Measurements from ENCODE around the gene SCFD2.

Gene SCFD2

GRCh38 chr4:52869196-52869595 lies 496.7 kb downstream of the SCFD2 start:
- DNase-seq, result no peak

- DNase-seq, result no peak
Observed at GRCh38 chr4:52868133-52868532, 497.7 kb downstream of the SCFD2 start.

DNA sequence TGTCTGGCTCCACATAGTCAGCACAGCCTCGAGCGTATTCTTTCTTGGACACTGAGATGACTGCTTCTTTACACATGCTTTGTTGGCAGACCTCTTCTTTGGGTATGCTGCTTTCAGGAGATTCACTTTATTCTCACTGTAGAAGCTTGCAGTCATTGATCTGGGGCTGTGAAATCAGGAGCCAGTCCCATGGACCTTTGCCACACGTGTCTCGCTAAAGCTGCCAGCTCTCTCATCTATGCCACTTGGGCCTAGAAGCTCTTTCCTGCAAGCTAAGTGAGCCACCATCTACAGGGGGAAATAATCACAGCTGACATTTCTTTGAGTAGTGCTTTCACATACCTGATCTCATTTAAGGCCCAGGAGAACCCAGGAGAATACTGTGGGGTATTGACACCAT lies 498.7 kb downstream of the SCFD2 start:
- no peak for DNase-seq

- DNase-seq, result no peak
Observed at GRCh38 chr4:52866734-52867133, 499.1 kb downstream of the SCFD2 start.

DNA sequence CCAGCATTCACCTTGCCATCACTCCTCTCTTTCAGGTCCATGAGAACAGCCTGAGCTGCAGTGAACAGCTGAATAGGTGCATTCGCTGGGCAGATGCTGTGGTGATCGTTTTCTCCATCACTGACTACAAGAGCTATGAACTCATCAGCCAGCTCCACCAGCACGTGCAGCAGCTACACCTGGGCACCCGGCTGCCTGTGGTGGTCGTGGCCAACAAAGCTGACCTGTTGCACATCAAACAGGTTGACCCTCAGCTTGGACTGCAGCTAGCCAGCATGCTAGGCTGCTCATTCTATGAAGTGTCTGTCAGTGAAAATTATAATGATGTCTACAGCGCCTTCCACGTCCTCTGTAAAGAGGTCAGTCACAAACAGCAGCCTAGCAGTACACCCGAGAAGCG lies 500.6 kb downstream of the SCFD2 start:
- no peak for DNase-seq

DNA sequence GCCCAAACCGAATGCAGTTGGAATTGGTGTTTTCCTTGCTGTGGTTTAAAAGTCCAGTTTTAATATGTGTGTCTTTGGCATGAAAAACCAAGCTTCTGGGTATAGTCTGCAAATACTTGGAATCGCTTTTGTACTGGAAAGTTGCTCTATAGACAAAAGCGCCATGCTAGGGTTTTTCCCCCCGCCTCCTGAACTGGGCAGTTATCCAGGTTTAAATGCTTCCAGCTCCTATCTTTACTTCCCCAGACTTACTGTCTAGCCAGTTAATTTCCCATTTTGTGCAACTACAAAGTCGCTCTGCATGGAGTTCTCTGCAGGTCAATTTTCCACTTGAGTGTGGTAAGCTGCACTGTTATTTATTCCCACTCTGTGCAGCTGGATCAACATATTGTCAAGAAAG lies 501.1 kb downstream of the SCFD2 start:
- DNase-seq, result no peak

DNA sequence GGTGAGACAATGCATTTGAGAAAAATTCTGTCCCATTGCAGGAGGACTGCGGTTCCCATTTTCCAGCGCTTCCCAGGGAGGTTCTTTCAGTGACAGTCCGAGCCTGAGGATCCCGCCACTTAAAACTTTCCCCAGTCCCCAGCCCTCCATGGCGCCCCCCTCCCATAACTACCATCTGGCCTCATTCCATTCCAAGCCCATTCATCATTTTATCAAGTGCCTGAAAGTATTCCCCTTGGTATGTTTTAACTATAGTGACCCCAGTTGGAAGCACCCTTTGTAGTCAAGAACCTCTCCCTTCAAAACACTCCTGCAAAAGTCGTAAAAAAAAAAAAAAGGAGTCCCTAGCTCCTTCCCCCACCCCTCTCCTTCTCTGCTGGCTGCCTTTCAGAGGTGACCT lies 502.5 kb downstream of the SCFD2 start:
- DNase-seq, result no peak

- DNase-seq, result no peak
Observed at GRCh38 chr4:52862639-52863161, 503.2 kb downstream of the SCFD2 start.

- peak; percentile 84 for DNase-seq
Observed at GRCh38 chr4:52861879-52862616, 503.8 kb downstream of the SCFD2 start, which contains the start of gene RASL11B. TSS of gene RASL11B (plus strand) at chr4:52862317. CDS start at chr4:52862508, 191 bp downstream.

GRCh38 chr4:52861171-52861823 lies 504.6 kb downstream of the SCFD2 start:
- DNase-seq, result no peak

- no peak for DNase-seq
Observed at GRCh38 chr4:52860361-52860760, 505.5 kb downstream of the SCFD2 start.

- no peak for DNase-seq
Observed at GRCh38 chr4:52856801-52857200, 509.1 kb downstream of the SCFD2 start.

DNA sequence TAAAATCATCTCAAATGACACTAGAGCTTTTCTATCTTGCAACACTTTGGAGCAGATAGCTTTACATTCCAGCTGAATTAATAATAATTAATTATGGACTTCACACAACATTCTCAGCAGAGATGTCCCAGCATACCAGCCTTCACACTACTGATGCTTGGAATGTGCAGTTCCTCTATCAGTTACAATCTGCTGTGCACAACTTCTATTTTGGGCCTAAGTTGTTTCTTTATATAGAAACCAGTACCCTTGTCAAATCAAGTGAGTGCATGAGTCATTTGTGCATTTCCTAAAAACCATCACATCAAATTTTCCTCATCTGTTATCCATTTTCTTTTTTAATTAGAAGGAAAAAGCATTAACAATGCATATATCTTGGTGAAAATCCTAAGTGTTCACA lies 512.5 kb downstream of the SCFD2 start:
- DNase-seq, result no peak

DNA sequence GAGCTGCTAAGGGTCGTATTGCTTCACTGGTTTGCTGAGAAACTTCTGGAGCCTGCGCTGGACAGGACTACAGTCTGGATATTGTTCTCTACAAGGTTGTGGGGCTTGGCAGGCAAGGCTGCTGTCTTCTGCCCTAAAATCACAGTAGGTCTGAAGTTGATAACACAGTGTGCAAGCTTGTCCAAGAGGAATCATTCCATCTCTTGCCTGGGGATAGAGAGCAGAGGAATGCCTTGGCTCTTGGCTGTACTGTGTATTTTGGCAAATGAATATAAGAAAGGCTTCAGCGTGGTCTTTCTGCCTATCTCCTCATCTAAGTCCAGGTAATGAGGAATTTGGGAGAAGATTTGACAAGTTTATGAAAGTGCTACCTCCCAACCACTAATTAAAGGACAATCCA lies 513.1 kb downstream of the SCFD2 start:
- no peak for DNase-seq

DNA sequence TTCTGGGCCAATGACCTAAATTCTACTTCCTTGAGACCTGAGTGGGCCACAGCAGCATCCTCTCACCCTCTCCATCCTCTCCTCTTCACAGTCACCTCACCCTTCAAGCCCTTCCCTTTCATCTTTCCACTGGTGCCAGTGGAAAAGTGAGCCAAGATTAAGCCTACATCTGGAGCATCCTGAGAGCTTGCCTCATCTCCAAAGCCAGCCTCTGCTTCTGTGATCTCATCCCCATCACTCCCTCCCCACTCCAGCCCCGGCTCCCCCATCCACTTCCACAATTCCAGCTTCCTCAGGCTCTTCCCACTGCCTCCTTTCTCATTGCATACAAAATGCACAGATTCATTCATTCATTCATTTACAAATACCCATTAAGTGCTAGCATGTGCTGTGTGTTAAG lies 513.8 kb downstream of the SCFD2 start:
- no peak for DNase-seq

DNA sequence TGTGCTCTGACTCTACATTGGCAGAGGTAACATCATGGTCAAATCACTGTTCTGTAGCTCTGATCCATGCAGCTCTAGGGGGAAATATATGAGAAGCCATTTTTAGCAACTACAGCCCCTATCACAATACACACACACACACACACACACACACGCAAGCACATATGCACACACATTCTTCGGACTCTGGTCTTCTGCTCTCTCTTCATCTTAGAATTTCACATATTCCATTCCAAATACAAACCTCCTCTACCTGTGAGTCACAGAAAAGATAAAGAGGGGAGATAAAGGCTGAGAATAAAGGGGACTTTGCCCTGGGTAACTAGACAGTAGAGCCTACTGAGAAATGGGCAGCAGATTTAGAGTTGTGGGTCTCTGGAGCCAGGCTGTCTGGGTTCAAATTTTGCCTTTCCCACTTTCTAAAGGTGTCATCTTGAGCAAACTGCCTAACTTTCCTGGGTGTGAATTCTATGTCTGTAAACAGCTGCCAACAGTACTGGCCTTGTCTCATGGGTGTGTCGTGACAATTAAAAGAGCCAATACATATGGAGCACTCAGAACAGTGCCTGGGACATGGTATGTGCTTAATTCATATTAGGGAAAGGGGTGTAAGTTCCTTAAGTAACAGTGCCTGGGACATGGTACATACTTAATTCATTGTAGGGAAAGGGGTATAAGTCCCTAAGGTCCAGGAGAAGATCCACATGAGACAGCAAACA lies 515.3 kb downstream of the SCFD2 start:
- DNase-seq, result no peak

GRCh38 chr4:52848254-52848653 lies 517.6 kb downstream of the SCFD2 start:
- no peak for DNase-seq

DNA sequence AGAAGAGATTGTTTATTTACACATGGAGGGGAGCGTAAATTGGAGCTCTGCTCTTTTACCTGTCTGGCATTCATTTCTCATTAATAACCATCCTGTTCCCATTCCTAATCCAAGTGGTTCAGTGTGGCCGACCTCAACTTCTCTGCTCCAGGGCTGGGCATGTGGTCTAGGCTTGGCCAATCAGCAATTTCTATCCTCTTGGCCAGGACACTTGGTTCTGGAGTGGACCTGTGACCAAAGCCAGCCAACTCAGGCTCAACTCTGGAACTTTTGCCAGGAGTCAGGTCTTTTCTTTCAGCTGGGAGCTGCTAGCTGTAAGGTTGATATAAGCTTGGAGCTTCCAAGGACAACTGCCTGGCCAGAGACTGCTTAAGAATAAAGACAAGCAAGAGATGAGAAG lies 519.4 kb downstream of the SCFD2 start:
- no peak for DNase-seq

DNA sequence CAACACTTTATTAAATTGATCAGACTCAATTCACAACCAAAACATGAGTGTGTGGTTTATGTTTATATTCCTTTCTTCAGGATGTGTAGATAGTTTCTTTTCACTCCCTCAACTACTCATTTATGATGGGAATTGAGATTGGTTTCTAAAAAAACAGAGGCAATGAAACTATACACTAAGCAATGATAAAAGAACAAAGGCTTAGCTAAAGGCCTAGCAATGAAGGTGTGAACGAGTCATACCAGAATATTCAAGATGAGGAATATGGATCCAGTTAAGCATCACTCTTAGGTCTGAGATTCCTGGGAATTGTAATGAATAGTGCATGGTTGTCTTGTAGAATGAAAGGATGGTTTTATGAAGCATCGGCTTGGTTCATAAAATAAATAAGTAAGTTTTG lies 521.3 kb downstream of the SCFD2 start:
- no peak for DNase-seq

- DNase-seq, result no peak
Observed at GRCh38 chr4:52843958-52844357, 521.9 kb downstream of the SCFD2 start.

DNA sequence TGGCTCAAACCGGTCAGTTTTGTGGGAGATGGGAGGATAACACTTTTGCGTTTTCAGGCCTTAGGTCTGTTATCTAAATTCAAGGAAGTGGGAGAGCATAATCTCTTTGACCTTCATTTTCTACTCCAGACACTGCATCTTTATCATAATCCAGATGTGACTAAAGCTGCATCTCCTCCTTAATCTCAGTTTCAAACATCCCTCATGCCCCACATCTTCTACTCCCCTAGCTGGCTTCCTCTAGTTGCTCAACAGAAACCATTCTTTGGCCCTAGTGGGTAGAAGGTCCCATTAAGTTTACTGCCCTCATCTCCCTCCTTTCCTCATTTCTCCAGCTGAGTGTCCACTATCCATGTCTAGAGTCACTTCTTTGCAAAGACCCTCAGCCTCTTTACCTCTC lies 522.5 kb downstream of the SCFD2 start:
- no peak for DNase-seq

GRCh38 chr4:52842792-52843191 lies 523.1 kb downstream of the SCFD2 start:
- DNase-seq, result no peak

DNA sequence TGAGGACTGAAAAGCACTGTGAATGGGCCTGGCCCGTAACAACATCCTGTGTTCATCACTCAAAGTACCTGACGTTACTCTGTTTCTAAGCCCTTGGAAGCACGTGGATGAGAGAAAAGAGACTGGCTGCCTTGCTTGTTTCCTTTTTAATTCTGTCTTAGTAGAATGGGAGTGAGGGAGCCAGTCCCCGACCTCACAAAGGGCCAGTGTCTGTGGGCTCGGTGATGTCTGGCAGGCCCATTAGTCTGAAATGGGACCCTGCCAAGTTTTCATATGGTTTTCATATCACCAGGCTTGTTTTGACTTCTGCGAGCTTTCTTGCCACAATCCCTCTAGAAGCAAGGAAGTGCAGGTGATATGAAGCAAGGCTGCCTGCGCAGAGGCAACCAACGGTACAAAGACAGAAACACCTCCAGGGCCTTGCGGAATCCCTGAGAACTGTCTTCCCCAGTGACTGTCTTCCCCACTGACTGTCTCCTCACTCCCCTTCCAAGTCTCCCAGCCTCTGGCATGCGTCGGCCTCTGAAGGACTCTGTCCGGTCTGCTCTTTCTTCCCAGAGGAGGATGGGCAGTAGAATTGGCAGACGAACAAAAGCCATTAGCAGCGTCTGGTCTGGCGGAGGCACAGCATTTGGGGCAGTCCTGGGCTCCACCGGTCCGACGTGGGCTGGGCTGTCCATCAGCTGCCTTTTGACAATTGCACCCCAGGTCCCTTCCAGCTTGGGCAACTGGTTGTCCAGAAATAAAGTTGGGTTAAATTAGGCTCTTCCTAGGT lies 524.0 kb downstream of the SCFD2 start:
- no peak for DNase-seq
